SK-N-MC (cell line): Measurements from ENCODE around the gene PCLO.

Experiments used
- EZH2 ChIP-seq: fragments of 200-600 bp; sonication (generic); IDR thresholded peaks from one replicate; pipeline ENCODE4 v1.6.1; 2017; ENCODE audit warnings: antibody characterized with exemption
- FOXP2 ChIP-seq: optimal IDR thresholded peaks from 2 replicates; pipeline ENCODE3; 2011; ENCODE audit warnings: mild to moderate bottlenecking, moderate library complexity; ENCODE audit not compliant: insufficient read depth; ENCODE audit errors: extremely low read length, control extremely low read depth
- POLR2AphosphoS5 ChIP-seq: IDR thresholded peaks from 2 replicates; pipeline ENCODE4 v1.6.1; 2012; ENCODE audit warnings: mild to moderate bottlenecking, low read depth, low read length, borderline replicate concordance

DNA sequence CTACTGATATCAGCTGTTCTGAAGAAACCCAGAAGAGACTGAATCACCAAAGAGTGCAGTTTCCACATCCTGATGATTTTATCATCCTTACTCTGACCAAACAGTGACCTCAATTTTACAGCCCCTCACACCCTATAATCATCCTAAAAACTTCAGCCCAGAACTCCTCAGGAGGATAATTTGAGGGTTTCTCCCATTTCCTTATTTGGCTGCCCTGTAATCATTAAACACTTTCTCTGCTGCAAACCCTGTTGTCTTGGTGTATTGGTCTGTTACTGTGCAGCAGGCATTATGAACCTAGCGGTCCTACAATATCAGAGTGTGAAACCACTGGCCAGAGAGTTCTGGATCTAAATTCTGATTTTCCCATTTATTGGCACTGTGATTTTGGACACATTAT lies 141.7 kb downstream of the PCLO start:
- TF ChIP-seq EZH2 (no peak), POLR2AphosphoS5 (no peak), FOXP2 (no peak)
